Measurements from ENCODE around the gene OXNAD1.

OXNAD1 gene

DNA sequence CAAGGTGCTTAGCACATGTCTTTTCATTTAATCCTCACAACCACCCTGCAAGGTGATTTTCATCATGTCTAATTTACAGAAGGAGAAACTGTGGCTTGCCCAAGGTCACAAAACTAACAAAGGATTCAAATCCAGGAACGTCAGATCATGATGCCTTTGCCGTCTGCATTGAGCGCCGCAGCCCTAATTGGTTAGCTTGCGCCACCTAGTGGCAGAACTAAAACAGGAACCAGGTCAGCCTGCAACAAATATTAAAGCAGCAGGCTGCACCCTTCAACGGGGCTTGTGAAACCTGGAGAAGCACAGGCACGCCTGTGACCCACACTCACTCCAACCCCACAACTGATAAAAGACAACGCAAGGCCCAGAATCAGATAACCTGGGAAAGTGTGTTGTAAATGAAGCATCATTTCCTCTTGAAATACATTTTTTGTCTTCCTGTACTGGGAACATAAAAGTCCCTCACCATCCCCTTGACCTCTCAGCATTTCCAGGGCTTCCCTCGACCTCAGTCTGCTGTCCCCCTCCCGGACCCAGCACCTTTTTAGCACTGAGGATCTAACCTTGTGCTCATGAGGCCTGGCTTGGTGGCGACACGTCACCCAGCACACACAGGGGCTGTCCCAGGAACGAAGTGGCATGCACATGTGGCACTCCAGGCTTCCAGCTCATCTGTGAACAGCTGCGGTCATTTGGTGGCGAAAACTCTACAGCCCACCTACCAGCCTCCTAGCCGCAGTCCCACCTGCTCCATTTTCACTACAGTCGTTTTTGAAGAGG is 17.5 kb upstream of the OXNAD1 start:
- DNase-seq (ENCODE audit: low spot score): peak; percentile 92

GRCh38 chr3:16248556-16248955 is 16.5 kb upstream of the OXNAD1 start:
- no peak for DNase-seq (ENCODE audit: low spot score)

DNA sequence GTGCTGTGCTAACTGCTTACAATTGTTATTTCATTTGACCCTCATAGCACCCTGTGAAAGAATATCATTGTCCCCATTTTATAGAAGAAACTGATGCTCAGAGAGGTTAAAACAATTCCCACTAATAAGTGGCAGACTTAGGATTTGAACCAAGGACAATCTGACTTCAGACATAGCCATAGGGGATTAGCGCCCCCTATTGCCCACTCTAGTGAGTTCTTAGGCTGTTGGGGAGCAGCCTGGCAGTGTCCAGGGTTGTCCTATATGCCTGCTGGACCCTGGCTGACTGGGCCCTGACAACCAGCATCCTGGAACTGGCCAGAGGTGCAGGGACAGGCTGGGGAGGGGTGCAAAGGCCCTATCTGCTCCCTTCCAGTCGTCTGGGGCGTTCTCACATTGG is 15.7 kb upstream of the OXNAD1 start:
- no peak for DNase-seq (ENCODE audit: low spot score)

GRCh38 chr3:16249886-16250285 is 15.1 kb upstream of the OXNAD1 start:
- no peak for DNase-seq (ENCODE audit: low spot score)

GRCh38 chr3:16251316-16252085 is 13.5 kb upstream of the OXNAD1 start:
- no peak for DNase-seq (ENCODE audit: low spot score)

DNA sequence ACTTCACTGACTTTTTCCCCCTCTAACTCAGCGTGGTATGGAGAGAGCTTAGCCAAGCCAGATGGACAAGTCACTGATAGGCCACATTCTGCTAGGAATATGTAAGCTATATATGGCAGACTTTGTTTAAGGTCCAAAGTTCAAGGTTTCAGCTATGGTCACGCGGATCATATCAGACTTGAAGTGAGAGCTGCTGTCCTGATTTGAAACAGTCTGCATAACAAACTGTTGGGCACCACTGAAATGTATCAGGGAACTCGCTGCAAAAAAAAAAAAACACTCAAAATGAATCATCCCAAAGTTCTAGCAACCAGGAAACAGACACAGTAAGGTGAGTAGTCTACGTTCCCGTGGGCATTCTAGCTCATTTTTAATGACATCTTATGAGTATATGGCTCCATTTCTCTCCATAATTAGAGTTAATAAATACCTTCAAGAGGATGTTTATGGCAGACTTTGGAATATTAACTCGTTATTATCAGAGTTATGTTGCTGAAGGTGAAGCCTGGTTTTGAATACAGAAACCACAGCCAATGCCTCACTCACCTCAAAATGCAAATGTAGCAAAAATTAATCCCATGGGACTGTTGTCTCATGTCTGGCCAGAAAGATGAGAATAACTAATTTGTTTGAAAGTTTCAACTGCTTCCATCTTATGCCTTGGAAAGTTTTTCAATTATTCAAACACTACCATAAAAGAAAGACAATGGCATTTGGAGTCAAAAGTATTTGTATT is 12.6 kb upstream of the OXNAD1 start:
- DNase-seq (ENCODE audit: low spot score): no peak

- DNase-seq (ENCODE audit: low spot score): no peak
Observed at GRCh38 chr3:16252988-16253387, 12.0 kb upstream of the OXNAD1 start.

GRCh38 chr3:16253601-16254000 is 11.4 kb upstream of the OXNAD1 start:
- peak; percentile 86 for DNase-seq (ENCODE audit: low spot score)

DNA sequence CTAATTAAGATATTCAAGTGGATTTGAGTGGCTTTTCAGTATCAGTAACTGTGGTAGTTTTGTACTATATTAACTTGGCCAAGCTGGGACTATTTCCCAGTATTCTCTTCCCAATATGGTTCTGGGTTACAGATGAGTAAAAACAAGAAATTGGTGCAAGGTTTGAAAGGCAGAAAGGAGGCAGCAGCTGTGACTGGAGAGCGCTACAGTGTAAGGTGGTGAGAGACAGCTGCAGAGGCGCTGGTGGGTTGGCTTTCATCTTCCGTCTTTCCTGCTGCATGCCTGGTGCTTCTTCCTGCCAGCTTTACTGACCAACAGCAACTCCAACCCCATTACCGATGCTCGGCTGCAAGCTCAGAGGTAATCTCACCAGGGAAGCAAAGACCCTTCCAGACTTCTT is 10.1 kb upstream of the OXNAD1 start:
- no peak for DNase-seq (ENCODE audit: low spot score)

DNA sequence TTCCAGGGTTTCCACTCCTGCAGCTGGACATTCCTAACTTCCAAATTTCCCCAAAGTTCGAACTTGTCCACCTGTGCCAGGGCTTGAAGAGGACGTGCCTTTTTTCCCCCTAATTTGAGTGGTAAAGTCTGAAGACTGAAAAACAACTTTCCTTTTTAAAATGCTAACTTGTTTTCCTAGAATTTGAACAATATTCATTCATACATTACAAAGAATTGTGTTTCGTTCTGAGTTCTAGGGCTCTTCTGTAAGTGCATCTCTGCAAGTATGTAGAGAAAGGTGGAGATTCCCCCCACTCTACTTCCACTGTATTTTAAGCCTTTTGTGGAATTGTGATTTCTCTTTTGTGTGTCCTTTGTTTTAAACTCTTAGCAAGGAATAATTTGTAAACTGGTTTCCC is 9.7 kb upstream of the OXNAD1 start:
- DNase-seq (ENCODE audit: low spot score): no peak

GRCh38 chr3:16255726-16256125 is 9.3 kb upstream of the OXNAD1 start:
- DNase-seq (ENCODE audit: low spot score): no peak

GRCh38 chr3:16257309-16257708 is 7.7 kb upstream of the OXNAD1 start:
- no peak for DNase-seq (ENCODE audit: low spot score)

GRCh38 chr3:16258177-16258576 is 6.8 kb upstream of the OXNAD1 start:
- DNase-seq (ENCODE audit: low spot score): no peak

DNA sequence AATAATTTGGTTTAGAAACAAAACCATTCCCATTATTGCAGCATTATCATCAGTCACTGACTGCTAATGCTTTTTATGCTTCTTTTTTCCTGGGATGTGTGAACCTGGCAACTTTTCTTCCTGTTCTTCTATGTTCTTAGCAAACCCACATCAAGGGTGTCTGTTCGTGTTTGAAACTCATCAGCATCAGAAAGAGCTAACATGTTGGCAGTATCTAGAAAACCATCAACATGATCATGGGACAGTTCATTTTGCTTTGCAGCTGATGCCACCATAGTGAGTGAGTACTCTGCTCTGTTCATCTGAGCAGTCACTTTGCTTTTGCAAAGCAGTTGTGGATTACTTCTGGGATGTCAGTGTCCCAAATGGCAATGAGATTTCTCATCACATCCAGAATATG is 6.1 kb upstream of the OXNAD1 start:
- no peak for DNase-seq (ENCODE audit: low spot score)

GRCh38 chr3:16260046-16260445 is 5.0 kb upstream of the OXNAD1 start:
- no peak for DNase-seq (ENCODE audit: low spot score)

DNA sequence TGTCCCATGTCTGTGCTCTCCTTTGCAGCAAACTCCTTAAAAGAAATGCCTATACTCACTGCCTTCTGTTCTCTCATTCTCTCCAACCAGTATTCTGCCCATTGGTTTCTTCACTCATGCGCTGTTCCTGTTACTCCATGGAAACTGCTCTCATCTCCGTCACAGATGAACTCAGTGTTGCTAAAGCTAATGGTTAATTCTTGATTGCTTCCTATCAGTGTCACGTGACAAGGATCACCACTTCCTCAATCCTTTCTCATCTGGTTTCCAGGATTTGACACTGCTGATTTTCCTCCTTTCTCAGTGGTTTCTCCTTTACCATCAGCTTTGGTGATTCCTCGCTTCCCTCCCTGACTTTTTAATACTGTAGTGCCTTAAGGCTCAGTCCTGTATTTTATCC is 2.8 kb upstream of the OXNAD1 start:
- no peak for DNase-seq (ENCODE audit: low spot score)

DNA sequence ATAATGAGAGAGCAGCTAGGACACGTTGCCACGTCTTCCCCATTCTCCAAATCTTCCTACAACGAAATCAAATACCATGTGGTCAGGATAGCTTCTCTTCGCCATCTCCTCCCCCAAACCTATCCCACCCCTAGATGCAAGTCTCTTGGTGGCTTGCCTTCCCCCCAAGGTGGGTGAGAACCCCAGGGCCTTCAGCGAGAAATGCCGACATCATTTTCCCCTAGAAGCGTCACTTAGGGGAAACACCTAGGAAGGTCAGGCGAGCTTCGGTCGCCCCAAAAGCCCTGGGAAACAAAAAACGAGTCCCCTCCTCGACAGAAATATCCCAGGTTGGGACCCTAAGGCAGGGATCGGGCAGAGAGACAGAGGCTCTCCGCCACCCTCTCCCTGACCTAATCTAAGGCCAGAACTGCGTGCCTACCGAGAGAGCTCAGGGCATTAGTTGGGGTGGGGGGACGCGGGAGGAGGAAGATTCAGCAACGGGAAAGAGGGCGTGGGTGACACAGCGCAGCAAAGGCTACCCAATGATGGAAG is 771 bp upstream of the OXNAD1 start:
- DNase-seq (ENCODE audit: low spot score): peak; percentile 17

DNA sequence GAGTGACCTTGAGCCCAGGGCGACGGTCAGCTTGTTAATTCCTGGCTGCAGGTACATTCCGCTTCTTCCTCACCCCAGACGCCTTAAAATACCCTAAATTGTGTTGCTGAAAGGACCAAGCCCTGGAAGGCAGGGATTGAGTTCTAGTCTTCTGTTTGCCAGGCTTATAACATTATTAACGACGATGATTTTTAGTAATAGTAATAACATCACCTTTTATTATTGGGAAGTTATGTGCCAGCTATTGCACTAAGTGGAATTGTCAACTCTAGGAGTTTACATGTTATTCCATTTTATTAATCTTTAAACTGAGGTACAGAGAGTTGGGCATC is 409 bp downstream of the OXNAD1 start:
- no peak for DNase-seq (ENCODE audit: low spot score)

- no peak for DNase-seq (ENCODE audit: low spot score)
Observed at GRCh38 chr3:16266714-16267113, 1.7 kb downstream of the OXNAD1 start.

DNA sequence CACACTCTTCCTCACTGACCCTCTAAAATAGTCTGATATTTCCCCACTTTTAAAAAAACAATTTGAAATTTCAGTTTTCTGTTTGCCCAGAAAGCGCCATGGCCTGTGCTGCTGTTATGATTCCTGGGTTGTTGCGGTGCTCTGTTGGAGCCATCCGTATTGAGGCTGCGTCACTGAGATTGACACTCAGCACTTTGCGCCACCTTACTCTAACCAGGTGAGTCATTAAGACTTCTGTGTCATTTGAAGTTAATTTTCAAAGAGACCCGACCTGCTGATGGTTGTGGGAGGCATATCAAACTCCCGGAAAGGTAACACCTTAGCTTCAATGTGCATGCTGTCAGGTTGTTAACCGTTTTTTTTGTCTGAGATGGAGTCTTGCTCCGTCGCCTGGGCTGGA is 5.8 kb downstream of the OXNAD1 start:
- no peak for DNase-seq (ENCODE audit: low spot score)

GRCh38 chr3:16272588-16272987 is 7.6 kb downstream of the OXNAD1 start:
- DNase-seq (ENCODE audit: low spot score): no peak

GRCh38 chr3:16273867-16274266 is 8.9 kb downstream of the OXNAD1 start:
- DNase-seq (ENCODE audit: low spot score): no peak

DNA sequence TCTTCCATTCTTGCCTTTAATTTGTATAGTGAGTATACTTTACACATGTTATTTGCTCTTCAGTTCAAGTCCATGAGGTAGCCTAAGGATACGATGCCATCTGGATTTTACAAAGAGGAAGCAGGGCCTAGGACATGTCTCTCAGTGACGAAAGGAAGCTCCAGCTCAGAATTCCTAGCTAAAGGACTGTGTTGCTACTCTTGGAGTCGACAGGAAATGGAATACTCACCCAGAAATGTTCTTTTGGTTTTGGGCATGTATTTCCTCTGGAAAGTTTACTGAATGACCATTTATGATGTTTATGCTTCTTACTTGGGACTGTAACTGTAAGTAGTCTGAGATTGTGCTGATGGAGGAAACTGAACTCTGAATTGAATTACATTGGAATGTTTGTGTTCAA is 12.5 kb downstream of the OXNAD1 start:
- DNase-seq (ENCODE audit: low spot score): no peak
